B cell (primary cell): ENCODE measurements around the gene FAM131C.
"Not testable (repeated sequence)": the region's sequence is repeated elsewhere in the genome, so short reads cannot be mapped to it uniquely, and the experiment has no call there.

Experiments used
- EZH2 ChIP-seq: IDR thresholded peaks from 2 replicates; pipeline ENCODE4 v1.6.1; 2012; ENCODE audit warnings: borderline replicate concordance, low read depth, mild to moderate bottlenecking, moderate library complexity, low read length; ENCODE audit not compliant: insufficient read depth, poor library complexity, severe bottlenecking
- TF ChIP-seq, protein P1 (sequence below): fragments of 200-600 bp; IDR thresholded peaks from one replicate; pipeline ENCODE4 v1.8.0; 2022; ENCODE audit warnings: antibody characterized with exemption, mild to moderate bottlenecking

DNA sequence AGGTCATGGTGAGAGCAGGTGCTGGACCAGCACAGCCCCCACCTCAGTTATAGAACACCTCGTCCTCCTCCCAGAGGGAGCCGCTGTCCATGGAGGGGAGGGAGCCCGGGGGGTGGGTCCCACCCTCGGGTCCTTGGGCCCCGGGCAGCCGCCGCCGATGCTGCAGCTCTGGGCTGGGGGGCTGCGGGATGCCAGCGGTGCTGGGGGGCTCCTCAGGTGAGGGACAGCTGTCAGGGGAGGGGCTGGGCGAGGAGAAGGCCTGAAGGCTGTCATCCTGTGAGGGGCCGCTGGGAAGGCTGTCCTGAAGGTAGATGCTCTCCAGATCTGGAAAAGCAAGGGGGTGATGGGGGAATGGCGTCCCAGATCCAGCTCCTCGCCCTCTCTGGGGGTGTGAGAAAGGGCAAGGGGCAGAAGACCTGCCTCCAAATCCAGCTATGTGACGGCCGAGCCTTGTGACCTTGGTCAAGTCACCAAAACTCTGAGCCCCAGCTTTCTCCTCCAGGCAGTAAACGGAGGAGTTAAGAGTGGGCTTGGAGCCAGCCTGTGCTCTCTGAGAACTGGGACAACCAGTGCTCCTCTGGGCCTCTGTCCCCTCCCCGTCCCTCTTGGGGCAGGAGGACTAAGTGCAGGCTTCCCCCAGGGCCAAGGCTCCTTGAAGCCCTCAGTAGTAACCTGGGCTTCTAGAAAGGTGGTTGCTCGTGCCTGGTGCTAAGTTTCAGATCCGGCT lies 14.9 kb downstream of the FAM131C start:
- TF ChIP-seq, protein P1, sequence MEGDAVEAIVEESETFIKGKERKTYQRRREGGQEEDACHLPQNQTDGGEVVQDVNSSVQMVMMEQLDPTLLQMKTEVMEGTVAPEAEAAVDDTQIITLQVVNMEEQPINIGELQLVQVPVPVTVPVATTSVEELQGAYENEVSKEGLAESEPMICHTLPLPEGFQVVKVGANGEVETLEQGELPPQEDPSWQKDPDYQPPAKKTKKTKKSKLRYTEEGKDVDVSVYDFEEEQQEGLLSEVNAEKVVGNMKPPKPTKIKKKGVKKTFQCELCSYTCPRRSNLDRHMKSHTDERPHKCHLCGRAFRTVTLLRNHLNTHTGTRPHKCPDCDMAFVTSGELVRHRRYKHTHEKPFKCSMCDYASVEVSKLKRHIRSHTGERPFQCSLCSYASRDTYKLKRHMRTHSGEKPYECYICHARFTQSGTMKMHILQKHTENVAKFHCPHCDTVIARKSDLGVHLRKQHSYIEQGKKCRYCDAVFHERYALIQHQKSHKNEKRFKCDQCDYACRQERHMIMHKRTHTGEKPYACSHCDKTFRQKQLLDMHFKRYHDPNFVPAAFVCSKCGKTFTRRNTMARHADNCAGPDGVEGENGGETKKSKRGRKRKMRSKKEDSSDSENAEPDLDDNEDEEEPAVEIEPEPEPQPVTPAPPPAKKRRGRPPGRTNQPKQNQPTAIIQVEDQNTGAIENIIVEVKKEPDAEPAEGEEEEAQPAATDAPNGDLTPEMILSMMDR = not testable (repeated sequence)
- not testable (repeated sequence) for TF ChIP-seq EZH2
